ENCODE measurements around the gene RNU6-9. TPM values are rescaled to one million over a fixed set of nuclear protein-coding genes. Genes with fewer than 3 reads are reported as not detected.

RNU6-9 gene
- total RNA-seq, 4 donors from 2014 or later = not detected

DNA sequence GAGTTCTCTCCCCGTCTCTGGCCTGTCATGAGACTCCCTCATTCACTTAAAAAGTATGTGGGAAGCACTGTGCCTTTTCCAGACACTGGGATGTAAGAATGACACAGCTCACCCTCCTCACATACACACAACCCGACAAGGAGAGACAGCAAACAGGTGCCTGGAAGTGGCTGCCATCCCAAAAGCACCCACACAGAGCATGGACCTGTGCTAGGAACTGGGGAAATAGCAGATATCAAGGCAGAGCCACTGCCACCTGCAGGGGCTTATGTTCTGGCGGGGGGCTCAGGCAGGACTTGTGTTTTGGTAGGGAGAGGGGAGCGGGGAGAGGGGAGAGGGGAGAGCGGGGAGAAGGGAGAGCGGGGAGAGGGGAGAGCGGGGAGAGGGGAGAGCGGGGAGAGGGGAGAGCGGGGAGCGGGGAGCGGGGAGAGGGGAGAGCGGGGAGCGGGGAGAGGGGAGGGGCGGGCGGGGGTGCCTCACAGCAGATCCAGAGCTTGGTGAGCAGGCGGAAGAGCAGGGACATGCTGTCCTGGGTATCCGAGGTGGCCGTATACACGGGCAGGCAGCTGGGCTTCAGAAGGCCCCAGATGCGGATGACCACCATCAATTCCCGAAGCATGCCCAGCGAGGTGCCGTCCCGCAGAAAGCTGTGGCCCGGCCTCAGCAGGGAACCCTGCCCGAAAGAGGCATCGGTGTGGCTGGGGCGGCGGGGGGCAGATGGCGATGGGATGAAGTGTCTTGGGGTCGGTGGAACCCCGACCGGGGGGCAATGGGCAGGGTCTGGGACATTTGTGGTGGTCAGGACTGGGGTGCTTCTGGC is 21.6 kb upstream of the RNU6-9 start:
- no peak for TF ChIP-seq CTCF (IDR thresholded peaks at IDR 0.05; ENCODE audit: low read depth)

DNA sequence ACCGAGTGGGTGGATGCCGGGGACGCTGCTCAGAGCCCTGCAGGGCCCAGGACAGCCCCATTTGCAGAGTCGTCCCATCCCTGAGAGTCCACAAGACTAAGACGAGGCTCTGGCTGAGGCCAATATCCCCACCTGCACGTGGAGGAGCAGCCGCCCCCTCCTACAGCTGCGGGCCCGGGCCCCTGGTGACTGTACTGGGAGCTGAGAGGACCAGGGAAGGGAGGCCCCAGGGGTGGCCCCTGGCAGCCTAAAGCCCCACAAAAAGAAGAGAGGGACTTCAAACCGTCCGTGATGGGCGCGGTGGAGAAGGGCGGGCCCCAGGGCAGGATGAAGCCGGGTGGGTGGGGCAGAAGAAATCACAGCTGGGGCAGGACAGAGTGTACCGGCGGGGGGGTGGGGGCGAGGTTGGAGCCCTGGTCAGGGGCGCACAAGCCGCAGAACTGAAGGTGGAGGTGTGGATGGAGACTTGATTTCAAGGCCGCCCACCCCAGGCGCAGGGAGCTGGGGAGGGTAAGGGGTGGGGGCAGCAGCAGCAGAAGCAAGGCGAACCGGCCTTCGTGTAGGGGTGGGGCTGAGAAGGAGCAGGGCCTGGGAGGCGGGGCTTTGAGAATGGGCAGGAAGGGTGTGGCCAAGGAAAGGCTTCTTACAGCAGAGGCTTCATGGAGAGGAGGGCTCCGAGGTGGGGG is 20.9 kb upstream of the RNU6-9 start:
- TF ChIP-seq CTCF (IDR thresholded peaks at IDR 0.05; ENCODE audit: low read depth) = no peak

GRCh38 chr19:873084-873483 is 20.2 kb upstream of the RNU6-9 start:
- no peak for TF ChIP-seq CTCF (IDR thresholded peaks at IDR 0.05; ENCODE audit: low read depth)

- no peak for TF ChIP-seq CTCF (IDR thresholded peaks at IDR 0.05; ENCODE audit: low read depth)
Observed at GRCh38 chr19:873561-874041, 19.7 kb upstream of the RNU6-9 start.

DNA sequence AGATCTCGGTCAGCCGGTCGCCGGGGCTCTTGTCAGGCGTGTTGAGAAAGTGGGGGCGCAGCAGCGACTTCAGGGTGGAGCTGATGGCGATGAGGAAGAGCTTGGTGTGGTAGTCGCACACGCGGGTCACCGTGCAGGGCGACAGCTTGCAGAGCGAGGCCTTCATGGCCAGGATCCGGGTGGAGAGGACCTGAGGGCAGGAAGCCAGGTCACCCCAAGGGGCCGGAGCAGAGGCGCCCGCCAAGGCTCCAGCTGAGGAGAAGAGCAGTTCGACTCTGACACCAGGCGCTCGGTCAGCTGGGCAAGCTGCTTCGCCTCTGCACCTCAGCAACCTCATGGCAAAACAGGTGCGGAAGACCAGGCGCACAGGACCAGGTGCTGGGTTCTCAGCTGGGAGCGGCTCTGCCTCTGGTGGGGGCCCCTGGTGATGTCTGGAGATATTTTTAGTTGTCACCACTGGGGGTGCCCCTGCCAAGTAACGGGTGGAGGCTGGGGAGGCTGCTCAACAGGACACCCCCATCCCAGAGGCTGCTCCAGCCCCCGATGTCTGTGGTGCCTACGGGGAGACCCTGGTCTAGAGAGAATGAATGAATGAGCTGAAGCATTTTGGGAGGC is 17.9 kb upstream of the RNU6-9 start:
- TF ChIP-seq CTCF (IDR thresholded peaks at IDR 0.05; ENCODE audit: low read depth) = no peak

- no peak for TF ChIP-seq CTCF (IDR thresholded peaks at IDR 0.05; ENCODE audit: low read depth)
Observed at GRCh38 chr19:876089-876488, 17.2 kb upstream of the RNU6-9 start.

- no peak for TF ChIP-seq CTCF (IDR thresholded peaks at IDR 0.05; ENCODE audit: low read depth)
Observed at GRCh38 chr19:876780-877314, 16.4 kb upstream of the RNU6-9 start.
